Activated CD4-positive, alpha-beta T cell treated with anti-CD3 and anti-CD28 coated beads for 1 hour (primary cell): ENCODE measurements around the gene ZNF263.
A peak's percentile ranks its signal among the peaks of the same experiment; 100 is the strongest.
"Not testable (repeated sequence)": the region's sequence is repeated elsewhere in the genome, so short reads cannot be mapped to it uniquely, and the experiment has no call there.

Experiments used
- DNase-seq: peaks from one replicate; pipeline ENCODE4 v3.0.0-alpha.2; 2020

The ZNF263 gene

DNA sequence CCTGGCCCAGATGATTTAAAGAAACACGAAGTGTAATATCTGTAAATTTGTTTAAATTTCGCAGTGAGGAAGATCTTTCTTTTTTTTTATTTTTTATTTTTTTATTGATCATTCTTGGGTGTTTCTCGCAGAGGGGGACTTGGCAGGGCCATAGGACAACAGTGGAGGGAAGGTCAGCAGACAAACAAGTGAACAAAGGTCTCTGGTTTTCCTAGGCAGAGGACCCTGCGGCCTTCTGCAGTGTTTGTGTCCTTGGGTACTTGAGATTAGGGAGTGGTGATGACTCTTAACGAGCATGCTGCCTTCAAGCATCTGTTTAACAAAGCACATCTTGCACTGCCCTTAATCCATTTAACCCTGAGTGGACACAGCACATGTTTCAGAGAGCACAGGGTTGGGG, 12.6 kb upstream of the ZNF263 start:
- DNase-seq: not testable (repeated sequence)

DNA sequence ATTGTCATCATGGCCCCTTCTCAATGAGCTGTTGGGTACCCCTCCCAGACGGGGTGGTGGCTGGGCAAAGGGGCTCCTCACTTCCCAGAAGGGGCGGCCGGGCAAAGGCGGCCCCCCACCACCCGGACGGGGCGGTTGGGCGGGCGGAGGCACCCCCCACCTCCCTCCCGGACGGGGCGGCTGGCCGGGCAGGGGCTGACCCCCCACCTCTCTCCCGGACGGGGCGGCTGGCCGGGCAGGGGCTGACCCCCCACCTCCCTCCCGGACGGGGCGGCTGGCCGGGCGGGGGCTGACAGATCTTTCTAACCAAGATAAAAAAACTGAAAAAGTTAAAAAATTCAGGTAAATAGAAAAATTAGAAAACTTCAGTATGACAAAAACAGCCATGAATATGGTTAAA, 12.0 kb upstream of the ZNF263 start:
- not testable (repeated sequence) for DNase-seq

DNA sequence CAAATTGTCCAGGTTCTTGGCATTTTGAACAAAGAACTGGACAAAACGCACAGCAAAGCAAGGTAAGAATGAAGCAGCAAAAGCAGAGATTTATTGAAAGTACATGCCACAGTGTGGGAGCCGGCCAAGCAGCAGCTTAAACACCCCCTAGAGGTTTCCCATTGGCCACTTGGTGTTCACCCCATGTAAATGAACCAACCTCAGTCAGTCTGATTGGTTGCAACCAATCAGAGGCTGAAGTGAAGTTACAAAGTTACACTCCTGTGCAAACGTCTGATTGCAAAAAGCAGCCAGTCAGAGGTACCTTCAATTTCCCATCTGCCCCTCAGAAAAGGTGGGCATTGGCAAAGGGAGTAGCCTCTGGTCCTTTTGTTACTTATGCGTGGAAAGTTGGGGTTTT, 8.8 kb upstream of the ZNF263 start:
- DNase-seq: no peak

DNA sequence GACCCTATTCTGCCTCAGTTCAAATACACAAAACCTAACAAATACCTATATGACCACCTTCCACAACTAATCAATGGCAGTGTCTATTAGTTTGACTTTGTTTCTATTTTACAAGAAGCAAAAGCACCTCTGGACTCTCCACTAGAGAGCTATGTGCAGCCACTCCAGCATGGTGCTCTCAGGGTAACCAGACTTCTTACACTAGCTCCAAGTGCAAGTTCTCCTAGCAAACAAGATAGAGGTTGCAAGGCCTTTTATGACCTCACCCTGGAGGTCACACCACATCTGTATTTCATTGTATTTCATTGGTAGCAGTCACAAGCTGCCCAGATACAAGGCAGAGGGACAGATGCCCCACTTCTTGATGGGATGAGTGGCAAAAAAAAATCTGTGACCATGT, 8.3 kb upstream of the ZNF263 start:
- DNase-seq: no peak

GRCh38 chr16:3276679-3277078, 6.6 kb upstream of the ZNF263 start:
- DNase-seq: no peak

GRCh38 chr16:3281222-3281820, 2.0 kb upstream of the ZNF263 start:
- DNase-seq: no peak

GRCh38 chr16:3282103-3282729, 1.1 kb upstream of the ZNF263 start:
- no peak for DNase-seq

DNA sequence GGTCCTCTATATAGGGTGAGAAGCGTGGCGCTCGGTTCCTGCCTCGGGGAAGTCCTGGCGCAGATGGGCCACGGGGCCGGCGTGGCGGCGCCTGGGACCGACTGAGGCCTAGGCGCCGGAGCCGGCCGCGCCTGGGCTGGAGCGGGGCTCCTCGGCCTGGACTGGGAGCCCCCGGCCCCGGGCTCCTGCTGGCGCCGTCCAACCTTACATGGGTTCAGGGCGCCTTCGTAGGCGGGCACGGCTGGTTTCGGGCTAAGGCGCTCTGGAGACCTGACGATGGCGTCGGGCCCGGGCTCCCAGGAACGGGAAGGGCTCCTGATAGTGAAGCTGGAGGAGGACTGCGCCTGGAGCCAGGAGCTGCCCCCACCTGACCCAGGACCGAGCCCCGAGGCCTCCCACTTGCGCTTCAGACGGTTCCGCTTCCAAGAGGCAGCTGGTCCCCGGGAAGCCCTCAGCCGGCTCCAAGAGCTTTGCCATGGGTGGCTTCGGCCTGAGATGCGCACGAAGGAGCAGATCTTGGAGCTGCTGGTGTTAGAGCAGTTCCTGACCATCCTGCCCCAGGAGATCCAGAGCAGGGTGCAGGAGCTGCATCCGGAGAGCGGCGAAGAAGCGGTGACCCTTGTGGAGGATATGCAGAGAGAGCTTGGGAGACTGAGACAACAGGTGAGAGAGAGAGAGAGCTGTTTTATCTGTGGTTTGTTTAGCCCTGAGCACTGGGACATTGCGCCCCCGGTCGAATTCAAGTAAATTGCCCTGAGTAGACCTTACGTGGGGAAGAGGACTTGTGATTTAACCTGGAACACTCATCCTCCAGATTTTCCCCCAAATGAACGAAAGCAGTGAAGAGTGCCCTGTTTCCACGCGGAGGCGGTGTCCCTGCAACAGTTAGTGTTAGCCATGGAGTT, 504 bp downstream of the ZNF263 start:
- no peak for DNase-seq

- DNase-seq: no peak
These were observed 1.8 kb downstream of the ZNF263 start for GRCh38 chr16:3285131-3285530.

GRCh38 chr16:3289998-3290673, 6.8 kb downstream of the ZNF263 start:
- no peak for DNase-seq

GRCh38 chr16:3292604-3293003, 9.3 kb downstream of the ZNF263 start:
- DNase-seq: no peak

- DNase-seq: no peak
These were observed 11.9 kb downstream of the ZNF263 start for GRCh38 chr16:3295209-3295608.

DNA sequence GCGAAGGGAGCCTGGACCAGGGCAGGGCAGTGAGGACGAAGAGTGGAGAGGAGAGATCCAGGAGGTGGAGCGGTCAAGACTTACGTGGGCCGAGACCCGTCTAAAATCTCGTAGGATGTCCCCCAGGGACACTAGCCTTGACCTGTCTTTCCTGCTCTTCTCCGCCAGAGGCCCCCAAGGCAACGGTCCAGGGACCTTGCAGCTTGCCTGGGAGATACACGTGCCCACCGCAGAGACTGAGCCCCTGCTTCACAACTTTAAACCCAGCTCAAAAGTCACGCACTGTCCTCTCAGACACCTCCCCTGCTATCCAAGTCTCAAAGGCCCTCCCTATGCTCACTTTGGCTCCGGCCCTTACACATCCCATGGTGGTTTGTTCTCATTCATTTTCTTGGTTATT, 12.5 kb downstream of the ZNF263 start:
- DNase-seq: no peak

- DNase-seq: no peak
These were observed 21.1 kb downstream of the ZNF263 start for GRCh38 chr16:3304370-3304769.

- DNase-seq: peak; percentile 69
These were observed 22.1 kb downstream of the ZNF263 start, which contains the start of the genes TIGD7 and ZNF75A for GRCh38 chr16:3305109-3306068. Gene TIGD7 (minus strand): TSS chr16:3305430. CDS start chr16:3300614, 4,816 bp downstream. Gene ZNF75A (plus strand): TSS chr16:3305497. CDS start chr16:3308429, 2,932 bp downstream.

GRCh38 chr16:3306078-3306477, 22.8 kb downstream of the ZNF263 start:
- no peak for DNase-seq

DNA sequence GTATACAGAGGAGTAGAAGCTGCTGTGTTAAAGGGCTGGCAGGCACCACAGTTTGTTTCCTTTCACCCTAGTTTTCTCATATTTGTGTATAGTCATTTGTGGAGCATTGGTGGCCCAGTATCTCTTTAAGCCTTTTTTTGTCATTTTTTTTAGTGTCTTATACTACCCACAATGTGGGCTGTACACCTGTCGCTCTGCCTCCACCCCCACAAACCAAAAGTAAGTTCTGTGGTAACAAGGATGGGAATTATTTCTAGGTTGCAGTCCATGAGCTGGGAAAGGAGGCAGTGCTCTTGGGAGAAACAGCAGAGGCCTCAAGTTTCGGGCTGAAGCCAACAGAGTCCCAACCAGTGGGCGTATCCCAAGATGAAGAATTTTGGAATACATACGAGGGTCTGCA, 28.2 kb downstream of the ZNF263 start:
- DNase-seq: no peak

GRCh38 chr16:3317315-3317999, 34.2 kb downstream of the ZNF263 start:
- no peak for DNase-seq

DNA sequence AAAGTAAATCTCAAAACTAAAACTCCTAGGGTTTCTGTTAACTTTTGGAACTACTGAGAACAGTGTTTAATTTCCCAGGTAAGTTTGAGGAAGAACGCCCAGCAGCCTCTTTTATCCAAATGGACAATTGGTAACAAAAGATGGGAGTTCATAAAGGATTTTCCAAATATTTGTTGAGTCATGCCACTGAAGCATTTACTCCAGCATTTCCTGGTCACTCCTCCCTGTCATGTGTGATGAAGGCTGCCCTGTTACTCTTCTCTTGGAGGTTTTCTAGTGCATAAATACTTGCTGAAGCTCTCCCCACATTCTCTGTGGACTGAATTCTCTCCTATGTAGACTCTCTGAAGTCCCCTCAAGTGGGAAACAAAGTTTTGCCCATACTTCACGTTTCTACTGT, 38.5 kb downstream of the ZNF263 start:
- DNase-seq: no peak

DNA sequence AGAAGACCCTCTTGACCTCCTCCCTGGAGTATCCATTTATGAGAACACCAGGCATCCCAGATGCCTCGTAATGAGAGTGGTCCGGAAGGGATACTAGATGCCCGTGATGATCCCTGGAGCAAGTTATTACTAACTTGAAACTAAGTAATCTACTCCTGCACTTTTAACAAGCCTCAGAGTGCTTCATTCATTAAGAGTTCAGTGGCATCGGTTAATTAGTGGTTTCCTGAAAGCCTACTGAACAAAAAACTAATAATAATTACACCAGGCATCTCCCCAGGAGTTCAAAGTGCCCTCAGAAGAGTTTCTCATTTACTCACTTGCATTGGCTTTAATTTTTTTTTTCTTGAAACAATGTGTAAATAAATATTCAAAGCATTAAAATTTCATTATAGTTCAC, 44.2 kb downstream of the ZNF263 start:
- DNase-seq: no peak

DNA sequence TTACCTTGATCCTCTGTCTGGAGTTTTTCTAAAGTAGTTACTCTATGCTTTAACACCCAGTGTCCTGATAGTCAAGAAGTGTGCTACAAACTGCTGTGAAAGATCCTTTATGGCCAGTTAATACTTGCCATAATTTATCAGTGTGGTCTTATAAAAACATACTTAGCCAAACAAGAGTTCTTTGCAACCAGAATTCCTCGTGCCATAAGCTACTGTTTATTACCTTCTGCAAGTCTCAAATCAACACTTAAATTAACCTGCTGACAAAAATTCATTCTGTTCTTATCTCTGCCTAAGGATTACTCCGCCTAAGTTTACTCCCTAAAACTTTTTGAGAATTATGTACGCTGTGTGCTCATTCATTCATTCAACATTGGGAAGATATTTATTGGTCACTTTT, 44.8 kb downstream of the ZNF263 start:
- DNase-seq: no peak
